HL-60 (cell line): ENCODE data around the gene NDUFV3.

ENCODE experiments used
- CTCF ChIP-seq: IDR thresholded peaks from one replicate; pipeline ENCODE4 v1.5.1; 2011; ENCODE audit warnings: low read length, control low read depth, inconsistent platforms; ENCODE audit not compliant: insufficient read depth
- REST ChIP-seq: IDR thresholded peaks from 2 replicates; pipeline ENCODE4 v1.6.1; 2012; ENCODE audit warnings: low read depth; ENCODE audit not compliant: insufficient replicate concordance

GRCh38 chr21:42849759-42850412 lies 43.2 kb upstream of the NDUFV3 start:
- TF ChIP-seq CTCF = no peak
- no peak for TF ChIP-seq REST
